ENCODE results near the gene WNT16. TPM values are rescaled to one million over a fixed set of nuclear protein-coding genes. Genes with fewer than 3 reads are reported as not detected.

WNT16 gene
- total and polyA plus RNA-seq, 2 experiments from 2014 or later = 0.45 to 0.73 TPM

GRCh38 chr7:121323515-121324302, 5.1 kb upstream of the WNT16 start (continued):
- no peak for TF ChIP-seq ZNF462 (CRISPR knock-in tag; IDR thresholded peaks at IDR 0.05)
- TF ChIP-seq JUNB (IDR thresholded peaks at IDR 0.05; ENCODE audit: unreplicated experiment) = no peak
- TF ChIP-seq ZNF114 (CRISPR knock-in tag; IDR thresholded peaks at IDR 0.05) = no peak
- no peak for TF ChIP-seq CREB1 (CRISPR knock-in tag; IDR thresholded peaks at IDR 0.05; ENCODE audit: low read depth)
- TF ChIP-seq EZH2phosphoT487 (IDR thresholded peaks at IDR 0.05; ENCODE audit: unreplicated experiment) = no peak
- TF ChIP-seq STAT1 (IDR thresholded peaks at IDR 0.05; ENCODE audit: unreplicated experiment) = no peak

GRCh38 chr7:121327671-121328070, 1.1 kb upstream of the WNT16 start:
- H3K9me3 Mint-ChIP-seq = no peaks in the 10 kb centered on the region; the same call in 2 of the 3 replicates
- no peak for TF ChIP-seq ZNF462 (CRISPR knock-in tag; IDR thresholded peaks at IDR 0.05)
- TF ChIP-seq ZNF114 (CRISPR knock-in tag; IDR thresholded peaks at IDR 0.05) = no peak
- TF ChIP-seq EZH2 (IDR thresholded peaks at IDR 0.05; ENCODE audit: low read depth, unreplicated experiment) = no peak
- no peak for TF ChIP-seq EZH2phosphoT487 (IDR thresholded peaks at IDR 0.05; ENCODE audit: unreplicated experiment)
- TF ChIP-seq CREB1 (CRISPR knock-in tag; IDR thresholded peaks at IDR 0.05; ENCODE audit: low read depth) = no peak
- no peak for TF ChIP-seq ZNF331 (CRISPR knock-in tag; IDR thresholded peaks at IDR 0.05; ENCODE audit: low read depth)
- TF ChIP-seq POLR2AphosphoS5 (IDR thresholded peaks at IDR 0.05; ENCODE audit: low read depth) = no peak

More at GRCh38 chr7:121327671-121328070, 1.1 kb upstream of the WNT16 start:
- Mint-ChIP-seq H3K27me3 (ENCODE audit: insufficient read depth, low read depth, poor library complexity) (peaks cover 31% of the 10 kb centered on the region), H3K4me3 (no peak overlapping the region), H3K4me1 (peaks cover 9% of the 10 kb centered on the region), H3K27ac (no peak overlapping the region), H3K36me3 (ENCODE audit: low read depth) (no peaks in the 10 kb centered on the region)
- no peak overlapping the region for H2AFZ ChIP-seq
- H3K4me3 ChIP-seq = no peak overlapping the region
- H3K27ac ChIP-seq (ENCODE audit: low read depth) = no peak overlapping the region
- H4K20me1 ChIP-seq (replicated peaks; ENCODE audit: insufficient read depth) = no peaks in the 10 kb centered on the region
- peaks cover 51% of the 10 kb centered on the region for H3K27me3 ChIP-seq (ENCODE audit: insufficient read depth)
- no peaks in the 10 kb centered on the region for H3K36me3 ChIP-seq (ENCODE audit: insufficient read depth)
- no peak overlapping the region for H3K4me2 ChIP-seq
- H3K4me1 ChIP-seq (ENCODE audit: insufficient read depth) = peaks cover 14% of the 10 kb centered on the region; the same call in 1 of the 2 replicates
- DNase-seq (ENCODE audit: low spot score) (no peak), ATAC-seq (no peak)
- H3K9me2 ChIP-seq (ENCODE audit: insufficient read depth) = no peaks in the 10 kb centered on the region
- no peaks in the 10 kb centered on the region for H3K79me2 ChIP-seq (replicated peaks; ENCODE audit: insufficient read depth)
- H3F3A ChIP-seq (replicated peaks; ENCODE audit: low read depth) = no peaks in the 10 kb centered on the region
